ENCODE measurements around the gene ART5.
A peak's percentile ranks its signal among the peaks of the same experiment; 100 is the strongest.
"Not testable (repeated sequence)": the region's sequence is repeated elsewhere in the genome, so short reads cannot be mapped to it uniquely, and the experiment has no call there.

ART5 gene

DNA sequence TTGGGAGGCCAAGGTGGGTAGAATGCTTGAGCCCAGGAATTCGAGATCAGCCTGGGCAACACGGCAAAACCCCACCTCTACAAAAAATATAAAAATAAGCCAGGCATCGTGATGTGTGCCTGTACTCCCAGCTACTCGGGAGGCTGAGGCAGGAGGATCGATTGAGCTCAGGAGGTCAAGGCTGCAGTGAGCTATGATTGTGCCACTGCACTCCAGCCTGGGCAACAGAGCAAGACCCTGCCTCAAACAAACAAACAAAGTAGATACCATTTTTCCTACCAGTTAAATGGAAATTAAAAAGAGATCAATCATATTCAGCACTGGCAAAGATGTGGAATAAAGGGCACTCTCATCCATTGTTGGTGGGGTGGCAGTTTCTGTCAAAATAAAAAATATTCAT, 15.5 kb upstream of the ART5 start:
- not testable (repeated sequence) for DNase-seq (ENCODE audit: low read depth)

- no peak for DNase-seq (ENCODE audit: low read depth)
These were observed 13.8 kb upstream of the ART5 start for GRCh38 chr11:3655547-3655946.

GRCh38 chr11:3652514-3652913, 10.7 kb upstream of the ART5 start:
- not testable (repeated sequence) for DNase-seq (ENCODE audit: low read depth)

- not testable (repeated sequence) for DNase-seq (ENCODE audit: low read depth)
These were observed 7.6 kb upstream of the ART5 start for GRCh38 chr11:3649374-3649773.

DNA sequence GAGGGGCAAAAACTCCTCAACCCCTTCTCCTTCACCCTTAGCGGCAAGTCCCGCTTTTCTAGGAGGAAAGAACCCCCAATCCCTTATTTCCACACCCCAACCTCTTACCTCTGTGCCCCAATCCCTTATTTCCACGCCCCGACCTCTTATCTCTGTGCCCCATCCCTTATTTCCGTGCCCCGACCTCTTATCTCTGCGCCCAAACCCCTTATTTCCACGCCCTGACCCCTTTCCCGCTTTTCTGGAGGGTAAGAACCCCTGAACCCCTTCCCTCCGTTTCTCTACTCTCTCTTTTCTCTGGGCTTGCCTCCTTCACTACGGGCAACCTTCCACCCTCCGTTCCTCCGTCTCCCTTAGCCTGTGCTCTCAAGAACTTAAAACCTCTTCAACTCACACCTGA, 7.1 kb upstream of the ART5 start:
- DNase-seq (ENCODE audit: low read depth): not testable (repeated sequence)

DNA sequence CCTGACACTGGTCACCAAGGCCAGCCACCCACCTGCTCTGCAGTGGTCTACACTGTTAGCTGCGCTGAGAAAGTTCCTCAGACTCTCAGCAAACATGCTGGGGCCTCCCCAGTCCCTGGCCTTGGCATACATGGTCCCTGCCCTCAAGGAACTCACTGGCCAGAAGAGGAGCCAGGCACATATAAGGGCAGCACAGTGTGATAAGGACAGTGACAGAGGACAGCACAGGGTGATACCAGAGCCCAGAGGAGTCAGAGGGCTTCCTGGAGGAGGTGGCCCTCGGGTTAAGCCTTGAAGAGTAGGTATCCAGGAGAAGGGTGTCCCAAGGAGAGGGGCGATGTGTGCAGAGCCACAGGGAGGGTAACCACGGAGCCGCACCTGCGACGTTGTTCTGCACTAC, 3.8 kb upstream of the ART5 start:
- DNase-seq (ENCODE audit: low read depth): no peak

DNA sequence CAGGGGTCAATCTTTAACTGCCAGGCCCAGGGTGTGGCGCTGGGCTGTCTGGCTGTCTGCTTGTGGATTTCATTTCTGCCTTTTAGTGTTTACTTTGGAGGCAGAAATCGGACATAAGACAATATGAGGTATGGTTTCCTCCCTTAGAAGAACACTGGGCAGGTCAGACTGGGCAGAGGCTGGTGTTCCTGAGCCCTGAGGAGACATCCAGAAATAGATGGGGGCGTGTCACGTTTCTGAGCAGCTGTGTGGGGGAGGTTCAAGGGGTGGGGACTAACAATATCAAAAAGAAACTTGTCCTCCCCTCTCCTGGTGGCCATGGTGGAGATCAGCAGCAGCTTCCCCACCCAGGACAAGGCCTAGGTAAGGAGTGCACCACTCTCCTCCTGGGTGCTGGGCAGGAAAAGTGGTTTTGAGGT, 3.0 kb upstream of the ART5 start, which contains the start of gene ART1:
Gene ART1 (plus strand): TSS at position 312 of the 419 bp plus-strand sequence. CDS start 14,086 bp downstream, outside the sequence.
- no peak for DNase-seq (ENCODE audit: low read depth)

- DNase-seq (ENCODE audit: low read depth): not testable (repeated sequence)
These were observed 1.3 kb upstream of the ART5 start for GRCh38 chr11:3643102-3643546.

DNA sequence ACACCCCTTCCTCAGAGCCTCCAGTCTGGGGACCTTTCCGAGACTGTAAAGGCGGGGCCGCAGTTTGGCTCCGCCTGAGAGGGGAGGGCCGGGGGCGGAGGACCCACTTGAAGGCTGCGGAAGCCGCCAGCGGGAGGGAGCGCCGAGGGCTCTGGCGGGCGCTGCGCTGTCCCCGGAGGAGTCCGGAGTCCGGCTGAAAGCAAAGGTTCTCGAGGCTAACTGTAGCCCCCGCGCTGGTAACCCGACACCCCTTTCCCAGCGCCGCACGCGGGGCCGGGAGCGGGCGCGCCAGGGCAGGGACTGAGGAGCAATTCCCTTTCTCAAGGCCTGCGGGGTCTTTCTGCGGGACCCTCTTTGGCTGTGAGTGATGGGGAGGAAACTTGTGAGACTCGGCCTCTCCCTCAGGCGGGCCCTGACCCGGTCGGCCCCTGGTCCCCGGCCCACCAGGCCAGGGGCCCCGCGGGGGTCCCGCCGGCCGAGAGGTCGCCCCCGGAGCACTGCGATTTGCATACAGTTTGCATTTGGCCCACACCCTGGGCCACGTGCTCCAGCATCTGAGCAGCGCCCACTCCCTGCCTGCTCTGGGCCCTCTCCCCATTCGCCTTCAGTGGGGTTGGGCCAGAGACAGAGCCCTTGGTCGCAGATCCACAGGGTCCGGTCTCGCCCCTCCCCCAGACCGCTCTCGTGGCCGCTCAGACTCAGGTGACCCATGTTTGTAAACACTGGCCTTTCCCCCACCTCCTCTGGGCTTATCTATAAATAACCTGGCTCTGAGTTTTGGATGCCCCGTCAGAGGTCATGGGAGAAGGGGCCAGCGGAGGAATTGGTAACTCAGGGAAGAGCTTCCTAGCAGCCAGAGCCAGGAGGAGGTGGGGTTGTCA, 519 bp upstream of the ART5 start:
- DNase-seq (ENCODE audit: low read depth): peak; percentile 65

- no peak for DNase-seq (ENCODE audit: low read depth)
These were observed 601 bp downstream of the ART5 start for GRCh38 chr11:3641191-3641590.

DNA sequence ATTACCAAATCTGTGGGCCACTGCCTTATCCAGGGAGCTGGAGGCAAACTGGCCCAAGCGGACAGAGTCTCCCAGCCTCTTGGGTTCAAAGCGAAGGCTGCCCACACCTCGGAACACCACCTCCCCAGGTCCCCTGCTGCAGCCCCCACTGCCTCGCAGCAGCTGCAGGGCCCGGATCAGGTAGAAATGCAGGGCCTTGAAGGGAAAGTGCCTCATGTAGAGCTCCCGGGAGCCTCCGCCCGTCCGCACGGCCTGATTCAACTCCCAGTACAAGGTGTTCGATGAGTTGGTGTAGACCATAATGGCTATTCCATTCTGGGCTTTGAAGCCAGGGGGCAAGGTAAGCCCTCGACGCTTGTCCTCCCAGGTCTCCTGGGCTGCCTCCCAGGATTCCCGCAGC, 2.0 kb downstream of the ART5 start:
- DNase-seq (ENCODE audit: low read depth): no peak

DNA sequence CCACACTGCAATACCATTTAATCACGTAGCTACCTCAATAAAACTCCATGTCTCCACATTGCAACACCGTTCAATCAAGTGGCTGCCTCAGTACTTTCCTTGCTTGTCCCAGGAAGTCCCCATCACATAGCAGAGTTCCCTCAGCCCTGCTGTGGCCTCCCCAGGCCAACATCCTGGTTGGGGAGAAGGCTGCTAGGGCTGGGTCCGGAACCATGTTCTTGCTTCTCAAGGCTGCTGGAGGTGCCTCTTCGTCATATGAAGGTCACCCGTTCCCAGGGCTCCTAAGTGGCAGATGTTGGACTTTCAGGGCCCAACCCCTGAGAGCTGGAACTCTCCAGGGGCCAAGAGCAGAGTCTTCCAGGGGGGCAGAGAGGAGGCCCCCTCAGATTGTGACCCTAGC, 3.3 kb downstream of the ART5 start:
- DNase-seq (ENCODE audit: low read depth): no peak

DNA sequence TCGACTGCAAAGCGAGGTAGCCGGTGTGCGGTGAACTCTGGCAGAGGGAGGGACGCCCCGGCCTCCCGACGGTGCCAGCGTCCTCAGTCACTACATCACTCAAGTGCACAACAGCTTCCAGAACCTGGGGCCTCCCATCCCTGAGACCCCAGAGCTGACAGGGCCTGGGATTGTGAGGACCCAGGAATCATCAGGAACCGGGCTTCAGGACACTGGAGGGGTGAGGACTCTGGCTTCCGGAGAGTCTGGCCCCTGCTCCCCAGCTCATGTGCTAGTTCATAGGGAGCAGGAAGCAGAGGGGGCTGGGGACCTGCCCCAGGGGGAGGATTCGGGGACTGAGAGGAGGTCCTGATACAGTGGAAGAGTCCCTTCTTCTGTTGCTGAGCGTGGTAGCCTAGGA, 4.6 kb downstream of the ART5 start:
- no peak for DNase-seq (ENCODE audit: low read depth)

DNA sequence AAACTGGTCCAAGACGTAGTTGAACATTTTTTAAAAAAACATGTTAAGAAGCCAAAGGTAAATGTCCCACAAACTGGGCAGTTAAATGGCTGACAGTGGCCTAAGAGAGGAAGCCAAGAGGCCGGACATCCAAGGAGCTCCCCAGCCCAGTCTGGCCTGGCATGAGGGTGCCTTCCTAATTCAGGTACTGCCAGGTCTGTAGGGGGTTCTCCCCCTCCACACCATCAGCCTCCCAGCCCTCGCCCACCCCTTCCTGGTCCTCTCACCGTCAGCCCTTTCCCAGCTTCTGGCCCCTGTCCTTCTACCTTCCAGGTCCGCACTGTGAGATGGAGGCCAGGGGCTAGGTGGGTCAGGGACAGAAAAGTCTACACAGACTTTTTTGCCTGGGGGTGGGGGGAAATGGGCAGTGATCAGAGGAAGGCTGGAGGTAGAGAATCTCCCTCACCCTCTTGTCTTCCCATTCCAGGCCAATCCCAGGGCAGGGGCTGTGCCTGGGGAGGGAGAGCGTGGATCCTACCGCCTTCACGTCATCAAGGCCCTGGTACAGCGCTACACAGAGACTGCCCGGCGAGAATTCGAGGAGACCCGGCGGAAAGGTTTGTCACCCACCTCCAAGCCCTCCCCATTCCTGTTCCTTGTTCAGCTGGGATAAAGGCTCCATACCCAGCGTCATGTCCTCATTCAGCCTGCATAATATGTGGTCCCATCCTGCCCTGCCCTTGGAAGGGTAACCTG, 6.0 kb downstream of the ART5 start:
- DNase-seq (ENCODE audit: low read depth): no peak

DNA sequence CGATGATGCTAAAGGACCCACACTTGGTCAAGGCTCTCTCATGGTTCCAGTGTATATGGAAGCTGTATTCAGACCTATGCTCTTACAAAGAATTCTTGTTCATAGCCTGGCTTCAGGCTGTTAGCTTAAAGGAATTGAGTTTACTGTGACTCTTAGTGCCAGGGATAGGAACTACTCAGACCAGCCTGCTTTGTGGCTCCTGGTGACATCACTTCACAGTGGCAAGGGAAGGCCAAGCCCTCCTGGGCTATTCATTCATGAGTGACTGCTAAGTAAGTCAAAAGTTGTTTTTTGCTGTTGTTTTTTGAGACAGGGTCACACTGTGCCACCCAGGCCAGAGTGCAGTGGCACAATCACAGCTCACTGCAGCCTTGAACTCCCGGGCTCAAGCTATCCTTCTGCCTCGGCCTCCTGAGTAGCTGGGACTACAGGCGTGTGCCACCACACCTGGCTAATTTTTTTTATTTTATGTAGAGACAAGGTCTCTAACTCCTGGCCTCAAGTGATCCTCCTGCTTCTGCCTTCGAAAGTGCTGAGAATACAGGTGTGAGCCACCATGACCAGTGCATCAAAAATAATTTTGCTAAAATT, 9.6 kb downstream of the ART5 start:
- DNase-seq (ENCODE audit: low read depth): no peak

DNA sequence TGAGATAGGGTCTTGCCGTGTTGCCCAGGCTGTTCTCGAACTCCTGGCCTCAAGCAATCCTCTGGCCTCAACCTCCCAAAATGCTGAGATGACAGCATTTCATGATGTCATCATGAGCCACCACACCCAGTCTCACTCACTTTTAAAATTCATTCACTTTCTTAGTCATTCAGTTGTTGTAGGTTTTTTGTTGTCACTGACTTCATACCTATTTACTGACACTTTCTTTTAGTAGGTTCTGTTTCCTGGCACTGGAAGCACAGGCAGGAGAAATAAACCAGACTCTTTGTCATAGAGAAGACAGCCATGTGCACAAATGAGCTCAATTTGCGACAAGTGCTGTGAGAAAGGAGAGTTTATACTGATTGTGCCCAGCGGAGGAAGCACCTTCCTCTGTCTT, 10.5 kb downstream of the ART5 start:
- DNase-seq (ENCODE audit: low read depth): no peak

- no peak for DNase-seq (ENCODE audit: low read depth)
These were observed 14.5 kb downstream of the ART5 start for GRCh38 chr11:3627291-3627690.

DNA sequence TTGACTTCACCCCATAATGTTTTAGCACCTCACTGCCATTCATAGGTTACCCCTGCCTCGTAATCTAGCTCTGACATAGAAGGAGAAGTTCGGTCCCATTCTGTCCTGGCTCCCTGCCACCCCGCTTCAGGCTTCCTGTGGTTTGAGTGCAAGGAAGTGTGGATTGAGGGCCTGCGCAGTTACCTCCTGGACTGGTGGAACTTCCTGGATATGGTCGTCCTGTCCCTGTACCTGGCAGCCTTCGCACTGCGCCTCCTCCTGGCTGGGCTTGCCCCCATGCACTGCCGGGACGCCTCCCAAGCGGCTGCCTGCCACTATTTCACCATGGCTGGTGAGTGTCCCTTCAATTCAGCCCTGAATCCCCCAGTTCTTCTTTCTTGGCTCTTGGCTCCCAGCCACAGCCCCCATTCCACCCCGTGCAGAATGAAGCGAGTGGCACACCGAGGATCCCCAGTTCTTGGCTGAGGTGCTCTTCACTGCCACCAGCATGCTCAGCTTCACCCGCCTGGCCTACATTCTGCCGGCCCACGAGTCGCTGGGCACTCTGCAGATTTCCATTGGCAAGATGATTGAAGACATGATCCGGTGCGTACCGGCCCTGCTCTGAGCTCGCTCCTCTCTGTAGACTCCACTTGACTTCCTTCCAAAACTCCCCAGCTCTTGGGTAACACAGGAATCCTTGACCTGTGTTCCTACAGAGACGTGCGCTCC, 15.4 kb downstream of the ART5 start:
- no peak for DNase-seq (ENCODE audit: low read depth)

- DNase-seq (ENCODE audit: low read depth): no peak
These were observed 17.9 kb downstream of the ART5 start for GRCh38 chr11:3623767-3624458.

DNA sequence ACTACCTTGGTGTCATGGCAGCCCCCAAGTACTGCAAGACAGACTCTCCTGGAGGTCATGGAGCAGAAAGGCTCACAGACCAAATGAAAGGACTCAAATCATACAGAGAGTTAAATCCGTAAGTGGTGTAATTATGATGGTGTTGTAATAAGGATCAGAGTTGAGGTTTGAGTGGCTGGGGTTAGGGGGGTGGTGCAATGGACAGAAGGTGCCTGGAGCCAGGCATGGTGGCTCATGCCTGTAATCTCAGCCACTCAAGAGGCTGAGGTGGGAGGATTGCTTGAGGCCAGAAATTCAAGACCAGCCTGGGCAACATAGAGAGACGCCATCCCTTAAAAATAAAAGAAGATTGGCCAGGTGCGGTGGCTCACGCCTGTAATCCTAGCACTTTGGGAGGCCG, 18.7 kb downstream of the ART5 start:
- DNase-seq (ENCODE audit: low read depth): no peak

DNA sequence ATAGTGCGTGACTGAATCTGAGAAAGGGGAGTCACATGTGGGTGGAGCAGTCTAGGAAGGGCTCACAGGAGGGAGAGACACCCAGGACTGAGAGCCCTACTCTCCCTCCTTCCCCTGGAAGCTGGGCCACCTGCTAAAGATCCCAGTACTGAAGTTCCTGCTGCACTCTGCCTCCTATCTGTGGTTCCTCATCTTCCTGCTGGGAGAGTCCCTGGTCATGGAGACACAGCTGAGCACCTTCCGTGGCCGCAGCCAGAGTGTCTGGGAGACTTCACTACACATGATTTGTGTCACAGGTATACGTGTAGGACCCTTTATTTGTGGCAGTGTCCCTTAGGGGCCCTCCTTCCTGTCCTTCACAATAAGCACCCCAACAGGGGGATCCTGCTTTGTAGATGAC, 19.3 kb downstream of the ART5 start:
- DNase-seq (ENCODE audit: low read depth): no peak

GRCh38 chr11:3617990-3618389, 23.8 kb downstream of the ART5 start:
- no peak for DNase-seq (ENCODE audit: low read depth)
